Hepatocyte (in vitro differentiated cells): ENCODE results near the gene DPEP2NB.

ENCODE experiments used
- EZH2 ChIP-seq: fragments of 200-600 bp; sonication (generic); IDR thresholded peaks from 2 replicates; pipeline ENCODE4 v1.6.1; 2016; ENCODE audit warnings: antibody characterized with exemption, mild to moderate bottlenecking, borderline replicate concordance
- TF ChIP-seq, protein P1 (sequence below): fragments of 200-600 bp; sonication (generic); IDR thresholded peaks from 2 replicates; pipeline ENCODE4 v1.5.1; 2016; ENCODE audit warnings: antibody characterized with exemption, mild to moderate bottlenecking; ENCODE audit not compliant: poor library complexity

DNA sequence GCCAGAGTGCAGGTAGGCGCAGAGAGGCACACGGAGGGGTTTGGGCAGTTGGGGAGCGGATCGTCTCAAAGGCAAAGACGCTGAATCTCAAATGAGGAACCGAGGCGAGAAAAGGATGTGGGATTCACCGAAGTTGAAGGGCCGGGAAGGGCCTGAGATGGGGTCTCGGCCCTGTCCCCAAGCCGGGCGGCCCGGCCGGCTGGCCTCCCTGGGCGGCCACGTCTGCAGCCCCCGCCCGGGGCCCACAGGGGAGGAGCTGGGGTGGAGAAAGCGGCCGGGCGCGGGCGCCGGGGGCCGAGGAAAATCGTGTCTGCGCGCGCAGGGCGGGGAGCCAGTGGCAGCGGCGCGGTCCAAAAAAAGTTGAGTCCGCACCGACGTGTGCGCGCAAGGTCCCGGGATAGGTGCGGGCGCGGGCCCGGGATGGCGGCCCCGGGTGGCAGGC lies 47.7 kb downstream of the DPEP2NB start:
- TF ChIP-seq, protein P1, sequence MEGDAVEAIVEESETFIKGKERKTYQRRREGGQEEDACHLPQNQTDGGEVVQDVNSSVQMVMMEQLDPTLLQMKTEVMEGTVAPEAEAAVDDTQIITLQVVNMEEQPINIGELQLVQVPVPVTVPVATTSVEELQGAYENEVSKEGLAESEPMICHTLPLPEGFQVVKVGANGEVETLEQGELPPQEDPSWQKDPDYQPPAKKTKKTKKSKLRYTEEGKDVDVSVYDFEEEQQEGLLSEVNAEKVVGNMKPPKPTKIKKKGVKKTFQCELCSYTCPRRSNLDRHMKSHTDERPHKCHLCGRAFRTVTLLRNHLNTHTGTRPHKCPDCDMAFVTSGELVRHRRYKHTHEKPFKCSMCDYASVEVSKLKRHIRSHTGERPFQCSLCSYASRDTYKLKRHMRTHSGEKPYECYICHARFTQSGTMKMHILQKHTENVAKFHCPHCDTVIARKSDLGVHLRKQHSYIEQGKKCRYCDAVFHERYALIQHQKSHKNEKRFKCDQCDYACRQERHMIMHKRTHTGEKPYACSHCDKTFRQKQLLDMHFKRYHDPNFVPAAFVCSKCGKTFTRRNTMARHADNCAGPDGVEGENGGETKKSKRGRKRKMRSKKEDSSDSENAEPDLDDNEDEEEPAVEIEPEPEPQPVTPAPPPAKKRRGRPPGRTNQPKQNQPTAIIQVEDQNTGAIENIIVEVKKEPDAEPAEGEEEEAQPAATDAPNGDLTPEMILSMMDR = no peak
- no peak for TF ChIP-seq EZH2
